ENCODE data around the gene CLASP1. TPM values are rescaled to one million over a fixed set of nuclear protein-coding genes. Genes with fewer than 3 reads are reported as not detected.

The CLASP1 gene
- total RNA-seq, 6 experiments from 2014 or later, result 38.2 to 49.0 (median 41.1) TPM

GRCh38 chr2:121532347-121532766 is 116.9 kb downstream of the CLASP1 start:
- H3K4me1 Mint-ChIP-seq (ENCODE audit: low read depth), result peaks cover 42% of the 10 kb centered on the region
- peaks cover 7% of the 10 kb centered on the region for H3K9me3 Mint-ChIP-seq
- H3K36me3 Mint-ChIP-seq (ENCODE audit: low read depth), result no peaks in the 10 kb centered on the region
- H3K4me3 Mint-ChIP-seq, result peak overlapping the region; percentile 70
- H3K27me3 Mint-ChIP-seq (ENCODE audit: insufficient read depth), result peaks cover 16% of the 10 kb centered on the region
- DNase-seq, result peak; percentile 36
- TF ChIP-seq CTCF (IDR thresholded peaks at IDR 0.05), result no peak
- peak overlapping the region; percentile 91 for H3K27ac Mint-ChIP-seq

- H3K4me1 Mint-ChIP-seq (ENCODE audit: low read depth), result peaks cover 36% of the 10 kb centered on the region
- peak overlapping the region; percentile 90 for H3K4me3 Mint-ChIP-seq
- DNase-seq, result peak; percentile 59
- H3K36me3 Mint-ChIP-seq (ENCODE audit: low read depth), result no peaks in the 10 kb centered on the region
- peak overlapping the region; percentile 91 for H3K27ac Mint-ChIP-seq
- peaks cover 7% of the 10 kb centered on the region for H3K9me3 Mint-ChIP-seq
- TF ChIP-seq CTCF (IDR thresholded peaks at IDR 0.05), result no peak
- peaks cover 14% of the 10 kb centered on the region for H3K27me3 Mint-ChIP-seq (ENCODE audit: insufficient read depth)
Measured at GRCh38 chr2:121530212-121530705, 119.0 kb downstream of the CLASP1 start.

GRCh38 chr2:121529439-121530211 is 119.6 kb downstream of the CLASP1 start:
- Mint-ChIP-seq H3K4me3 (peak overlapping the region; percentile 90), H3K9me3 (peaks cover 7% of the 10 kb centered on the region), H3K4me1 (ENCODE audit: low read depth) (peaks cover 36% of the 10 kb centered on the region), H3K27ac (peak overlapping the region; percentile 91), H3K27me3 (ENCODE audit: insufficient read depth) (peaks cover 14% of the 10 kb centered on the region), H3K36me3 (ENCODE audit: low read depth) (no peaks in the 10 kb centered on the region)
- no peak for DNase-seq
- TF ChIP-seq CTCF (IDR thresholded peaks at IDR 0.05), result no peak

DNA sequence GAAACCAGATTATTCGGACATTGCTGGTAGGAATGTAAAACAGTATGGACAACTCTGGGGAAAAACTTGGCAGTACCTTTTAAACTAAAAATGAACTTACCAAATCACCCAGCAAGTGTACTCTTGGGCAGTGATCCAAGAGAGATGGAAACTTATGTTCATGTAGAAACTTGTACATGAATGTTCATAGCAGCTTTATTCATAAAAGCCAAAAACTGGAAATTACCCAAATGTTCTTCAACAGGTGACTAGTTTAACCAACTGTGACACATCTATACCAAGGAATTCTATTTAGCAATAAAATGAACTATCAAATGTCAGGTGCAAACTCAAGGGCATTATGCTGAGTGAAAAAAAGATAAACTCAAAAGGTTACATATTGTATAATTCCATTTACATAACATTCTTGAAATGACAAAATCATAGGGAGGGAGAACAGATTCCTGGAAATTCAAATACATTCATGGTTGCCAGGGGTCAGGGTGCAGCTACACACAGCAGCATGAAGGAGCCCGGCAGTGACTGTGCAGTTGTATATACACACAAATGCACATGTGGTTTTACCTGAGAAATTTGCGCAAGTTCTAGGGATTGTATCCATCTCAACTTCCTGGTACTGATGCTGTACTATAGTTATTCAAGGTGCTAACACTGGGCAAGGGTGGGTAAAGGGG is 122.1 kb downstream of the CLASP1 start:
- Mint-ChIP-seq H3K27me3 (ENCODE audit: insufficient read depth) (peaks cover 14% of the 10 kb centered on the region), H3K4me3 (no peak overlapping the region), H3K27ac (no peak overlapping the region), H3K9me3 (peaks cover 7% of the 10 kb centered on the region), H3K36me3 (ENCODE audit: low read depth) (no peaks in the 10 kb centered on the region), H3K4me1 (ENCODE audit: low read depth) (peaks cover 22% of the 10 kb centered on the region)
- TF ChIP-seq CTCF (IDR thresholded peaks at IDR 0.05), result no peak
- no peak for DNase-seq

- no peaks in the 10 kb centered on the region for H3K9me3 Mint-ChIP-seq
- no peak for DNase-seq
- no peaks in the 10 kb centered on the region for H3K36me3 Mint-ChIP-seq (ENCODE audit: low read depth)
- no peak for TF ChIP-seq CTCF (IDR thresholded peaks at IDR 0.05)
- no peak overlapping the region for H3K27ac Mint-ChIP-seq
- H3K27me3 Mint-ChIP-seq (ENCODE audit: insufficient read depth), result no peaks in the 10 kb centered on the region; the same call in 1 of the 2 replicates
- peaks cover 15% of the 10 kb centered on the region for H3K4me1 Mint-ChIP-seq (ENCODE audit: low read depth)
- H3K4me3 Mint-ChIP-seq, result no peak overlapping the region
Measured at GRCh38 chr2:121524685-121525425, 124.4 kb downstream of the CLASP1 start.

Data from HFFc6 (cell line).